GM23338 (cell line): ENCODE data around the gene SLC12A7. TPM values are rescaled to one million over a fixed set of nuclear protein-coding genes. Genes with fewer than 3 reads are reported as not detected.

ENCODE experiments used
- ATAC-seq: fragments of 200-7000 bp; cut with Tn5 transposase; 3 replicates; pipeline ENCODE4 v1.9.1; 2020
- DNase-seq: peaks from one replicate; pipeline ENCODE4 v3.0.0-alpha.2; 2015; ENCODE audit warnings: low spot score
- H2AFZ ChIP-seq: fragments of 200-600 bp; sonication (generic); 2 replicates; pipeline ENCODE4 v1.8.0; 2016; ENCODE audit warnings: antibody characterized with exemption, mild to moderate bottlenecking, moderate library complexity
- H3F3A ChIP-seq: fragments of 200-600 bp; sonication (generic); replicated peaks from 2 replicates; pipeline ENCODE4 v1.8.0; 2017; ENCODE audit warnings: antibody characterized with exemption, mixed run types, low read depth
- H3K27ac ChIP-seq: fragments of 200-600 bp; sonication (generic); 2 replicates; pipeline ENCODE4 v1.6.1; 2016; ENCODE audit warnings: low read depth
- H3K27me3 ChIP-seq: fragments of 200-600 bp; sonication (generic); 2 replicates; pipeline ENCODE4 v1.8.0; 2016; ENCODE audit warnings: mild to moderate bottlenecking, mixed run types, moderate library complexity; ENCODE audit not compliant: insufficient read depth
- H3K36me3 ChIP-seq: fragments of 200-600 bp; sonication (generic); 2 replicates; pipeline ENCODE4 v1.8.0; 2016; ENCODE audit warnings: mild to moderate bottlenecking; ENCODE audit not compliant: insufficient read depth
- H3K4me1 ChIP-seq: fragments of 200-600 bp; sonication (generic); 2 replicates; pipeline ENCODE4 v1.8.0; 2016; ENCODE audit warnings: mild to moderate bottlenecking, moderate library complexity; ENCODE audit not compliant: insufficient read depth
- H3K4me2 ChIP-seq: fragments of 200-600 bp; sonication (generic); 2 replicates; pipeline ENCODE4 v1.7.1; 2017; ENCODE audit warnings: mixed run types
- H3K4me3 ChIP-seq: fragments of 200-600 bp; sonication (generic); 2 replicates; pipeline ENCODE4 v1.6.1; 2016; ENCODE audit warnings: mixed run types
- H3K79me2 ChIP-seq: fragments of 200-600 bp; sonication (generic); replicated peaks from 2 replicates; pipeline ENCODE4 v1.8.0; 2017; ENCODE audit warnings: mild to moderate bottlenecking; ENCODE audit not compliant: insufficient read depth
- H3K9me2 ChIP-seq: fragments of 200-600 bp; sonication (generic); 2 replicates; pipeline ENCODE4 v1.8.0; 2017; ENCODE audit not compliant: insufficient read depth
- H4K20me1 ChIP-seq: fragments of 200-600 bp; sonication (generic); replicated peaks from 2 replicates; pipeline ENCODE4 v1.8.0; 2017; ENCODE audit warnings: mild to moderate bottlenecking; ENCODE audit not compliant: insufficient read depth
- H3K27ac Mint-ChIP-seq: 2 replicates; pipeline ENCODE4 v1.8.0; 2020; ENCODE audit warnings: inconsistent platforms, mild to moderate bottlenecking, moderate library complexity, mixed read lengths
- H3K27me3 Mint-ChIP-seq: 3 replicates; pipeline ENCODE4 v1.8.0; 2022; ENCODE audit warnings: low read depth, mild to moderate bottlenecking, moderate library complexity, mixed read lengths, inconsistent platforms; ENCODE audit not compliant: insufficient read depth, poor library complexity
- H3K36me3 Mint-ChIP-seq: 3 replicates; pipeline ENCODE4 v1.8.0; 2021; ENCODE audit warnings: low read depth, mild to moderate bottlenecking, inconsistent platforms, moderate library complexity, mixed read lengths
- H3K4me1 Mint-ChIP-seq: 3 replicates; pipeline ENCODE4 v1.8.0; 2020; ENCODE audit warnings: mild to moderate bottlenecking, inconsistent platforms, mixed read lengths
- H3K4me3 Mint-ChIP-seq: 3 replicates; pipeline ENCODE4 v1.8.0; 2021; ENCODE audit warnings: moderate library complexity, mild to moderate bottlenecking, inconsistent platforms, mixed read lengths
- H3K9me3 Mint-ChIP-seq: 3 replicates; pipeline ENCODE4 v1.8.0; 2020; ENCODE audit warnings: moderate library complexity, mild to moderate bottlenecking, inconsistent platforms, mixed read lengths
- CREB1 ChIP-seq: fragments of 250-450 bp; sonication (Bioruptor Pico); IDR thresholded peaks from 2 replicates; pipeline ENCODE4 v1.5.0; 2020; ENCODE audit warnings: low read depth, mild to moderate bottlenecking, moderate library complexity
- EZH2 ChIP-seq: fragments of 200-600 bp; sonication (generic); IDR thresholded peaks from one replicate; pipeline ENCODE4 v1.8.0; 2017; ENCODE audit warnings: antibody characterized with exemption, mild to moderate bottlenecking, low read depth; ENCODE audit not compliant: unreplicated experiment
- EZH2phosphoT487 ChIP-seq: fragments of 200-600 bp; sonication (generic); IDR thresholded peaks from one replicate; pipeline ENCODE4 v1.8.1; 2018; ENCODE audit warnings: antibody characterized with exemption; ENCODE audit not compliant: unreplicated experiment
- JUNB ChIP-seq: IDR thresholded peaks from one replicate; pipeline ENCODE4 v1.6.1; 2016; ENCODE audit warnings: antibody characterized with exemption; ENCODE audit not compliant: unreplicated experiment
- POLR2AphosphoS5 ChIP-seq: IDR thresholded peaks from 2 replicates; pipeline ENCODE4 v1.6.1; 2016; ENCODE audit warnings: antibody characterized with exemption, low read depth
- STAT1 ChIP-seq: IDR thresholded peaks from one replicate; pipeline ENCODE4 v1.6.1; 2016; ENCODE audit warnings: antibody characterized with exemption; ENCODE audit not compliant: unreplicated experiment
- ZNF331 ChIP-seq: fragments of 250-450 bp; sonication (Bioruptor Pico); IDR thresholded peaks from 2 replicates; pipeline ENCODE4 v1.5.0; 2020; ENCODE audit warnings: low read depth, mild to moderate bottlenecking, moderate library complexity
- polyA plus RNA-seq: library from polyadenylated mRNA; unstranded; fragments of >200 nt; fragmentation: Nextera tagmentation; extraction: Ambion mirVana; gene quantifications from 2 replicates; pipeline ENCODE4 v1.2.1, GENCODE V29; 2016
- total RNA-seq: library from RNA; depleted of rRNA; stranded (reverse); fragments of >200 nt; shearing (Covaris generic); gene quantifications from 2 replicates; pipeline ENCODE4 v1.2.3, GENCODE V29; 2014
- TF ChIP-seq, protein P1 (sequence below): IDR thresholded peaks from 2 replicates; pipeline ENCODE4 v1.6.1; 2016; ENCODE audit warnings: antibody characterized with exemption
- TF ChIP-seq, protein P2 (sequence below): IDR thresholded peaks from one replicate; pipeline ENCODE4 v1.6.1; 2018; ENCODE audit warnings: antibody characterized with exemption; ENCODE audit not compliant: unreplicated experiment

The SLC12A7 gene
- total and polyA plus RNA-seq, 2 experiments from 2014 or later, result 7.4 to 32.2 TPM

DNA sequence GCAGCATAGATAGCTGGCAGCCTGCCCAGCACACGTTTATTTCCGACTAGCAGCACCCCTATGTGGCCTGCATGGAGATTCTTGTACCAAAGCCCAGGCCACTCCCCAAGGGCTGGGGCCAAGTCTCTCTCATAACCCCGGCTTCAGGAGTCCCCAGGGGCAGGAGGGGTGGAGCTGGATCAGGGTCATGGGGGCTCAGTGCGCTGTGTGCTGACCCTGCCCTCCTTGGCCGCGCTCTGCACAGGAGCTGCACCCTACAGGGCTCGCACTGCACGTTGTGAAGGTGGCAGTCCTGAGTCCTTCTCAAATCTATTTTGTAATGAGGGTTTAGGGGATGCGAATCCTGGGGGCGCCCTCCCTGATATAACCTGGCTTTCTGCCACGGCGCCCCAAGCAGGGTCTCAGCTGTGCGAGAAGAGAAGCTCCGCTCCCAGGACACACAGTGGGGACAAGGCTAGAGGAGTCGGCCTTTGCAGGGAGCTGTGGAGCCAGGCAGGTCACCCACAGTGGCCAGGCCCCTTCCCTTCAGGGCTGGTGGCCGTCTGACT lies 74.7 kb downstream of the SLC12A7 start (continued):
- TF ChIP-seq, protein P1, sequence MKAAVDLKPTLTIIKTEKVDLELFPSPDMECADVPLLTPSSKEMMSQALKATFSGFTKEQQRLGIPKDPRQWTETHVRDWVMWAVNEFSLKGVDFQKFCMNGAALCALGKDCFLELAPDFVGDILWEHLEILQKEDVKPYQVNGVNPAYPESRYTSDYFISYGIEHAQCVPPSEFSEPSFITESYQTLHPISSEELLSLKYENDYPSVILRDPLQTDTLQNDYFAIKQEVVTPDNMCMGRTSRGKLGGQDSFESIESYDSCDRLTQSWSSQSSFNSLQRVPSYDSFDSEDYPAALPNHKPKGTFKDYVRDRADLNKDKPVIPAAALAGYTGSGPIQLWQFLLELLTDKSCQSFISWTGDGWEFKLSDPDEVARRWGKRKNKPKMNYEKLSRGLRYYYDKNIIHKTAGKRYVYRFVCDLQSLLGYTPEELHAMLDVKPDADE, result no peak
- TF ChIP-seq CREB1, result no peak
- TF ChIP-seq, protein P2, sequence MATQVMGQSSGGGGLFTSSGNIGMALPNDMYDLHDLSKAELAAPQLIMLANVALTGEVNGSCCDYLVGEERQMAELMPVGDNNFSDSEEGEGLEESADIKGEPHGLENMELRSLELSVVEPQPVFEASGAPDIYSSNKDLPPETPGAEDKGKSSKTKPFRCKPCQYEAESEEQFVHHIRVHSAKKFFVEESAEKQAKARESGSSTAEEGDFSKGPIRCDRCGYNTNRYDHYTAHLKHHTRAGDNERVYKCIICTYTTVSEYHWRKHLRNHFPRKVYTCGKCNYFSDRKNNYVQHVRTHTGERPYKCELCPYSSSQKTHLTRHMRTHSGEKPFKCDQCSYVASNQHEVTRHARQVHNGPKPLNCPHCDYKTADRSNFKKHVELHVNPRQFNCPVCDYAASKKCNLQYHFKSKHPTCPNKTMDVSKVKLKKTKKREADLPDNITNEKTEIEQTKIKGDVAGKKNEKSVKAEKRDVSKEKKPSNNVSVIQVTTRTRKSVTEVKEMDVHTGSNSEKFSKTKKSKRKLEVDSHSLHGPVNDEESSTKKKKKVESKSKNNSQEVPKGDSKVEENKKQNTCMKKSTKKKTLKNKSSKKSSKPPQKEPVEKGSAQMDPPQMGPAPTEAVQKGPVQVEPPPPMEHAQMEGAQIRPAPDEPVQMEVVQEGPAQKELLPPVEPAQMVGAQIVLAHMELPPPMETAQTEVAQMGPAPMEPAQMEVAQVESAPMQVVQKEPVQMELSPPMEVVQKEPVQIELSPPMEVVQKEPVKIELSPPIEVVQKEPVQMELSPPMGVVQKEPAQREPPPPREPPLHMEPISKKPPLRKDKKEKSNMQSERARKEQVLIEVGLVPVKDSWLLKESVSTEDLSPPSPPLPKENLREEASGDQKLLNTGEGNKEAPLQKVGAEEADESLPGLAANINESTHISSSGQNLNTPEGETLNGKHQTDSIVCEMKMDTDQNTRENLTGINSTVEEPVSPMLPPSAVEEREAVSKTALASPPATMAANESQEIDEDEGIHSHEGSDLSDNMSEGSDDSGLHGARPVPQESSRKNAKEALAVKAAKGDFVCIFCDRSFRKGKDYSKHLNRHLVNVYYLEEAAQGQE, result no peak
- no peak for TF ChIP-seq EZH2
- no peak for TF ChIP-seq EZH2phosphoT487
- no peak for TF ChIP-seq POLR2AphosphoS5
- no peak for TF ChIP-seq ZNF331

DNA sequence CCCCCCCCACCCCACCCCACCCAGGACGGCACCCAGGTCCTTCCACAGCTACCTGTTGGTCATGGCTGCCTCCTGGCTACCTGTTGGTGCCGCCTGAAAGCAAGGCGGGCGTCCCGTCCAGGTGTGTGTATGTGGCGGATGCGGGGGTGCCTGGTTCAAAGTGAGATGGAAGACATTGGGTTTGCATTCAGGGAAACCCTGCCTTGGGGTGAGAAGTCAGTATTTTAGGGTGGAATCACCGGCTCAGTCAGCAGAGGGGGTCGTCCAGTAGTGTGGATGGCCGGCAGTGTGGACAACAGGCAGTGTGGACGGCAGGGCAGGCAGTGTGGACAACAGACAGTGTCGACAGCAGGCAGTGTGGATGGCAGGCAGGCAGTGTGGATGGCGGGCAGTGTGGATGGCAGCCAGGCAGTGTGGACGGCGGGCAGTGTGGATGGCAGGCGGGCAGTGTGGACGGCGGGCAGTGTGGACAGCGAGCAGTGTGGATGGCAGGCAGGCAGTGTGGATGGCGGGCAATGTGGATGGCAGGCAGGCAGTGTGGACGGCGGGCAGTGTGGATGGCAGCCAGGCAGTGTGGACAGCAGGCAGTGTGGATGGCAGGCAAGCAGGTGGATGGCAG lies 75.2 kb downstream of the SLC12A7 start:
- TF ChIP-seq ZNF331 (no peak), JUNB (no peak), STAT1 (no peak)
- H3K27ac ChIP-seq, result no peak overlapping the region
- H3K4me1 ChIP-seq, result no peaks in the 10 kb centered on the region
- peaks cover 5% of the 10 kb centered on the region for H3K27me3 Mint-ChIP-seq
- no peaks in the 10 kb centered on the region for H3K27me3 ChIP-seq
- no peak overlapping the region for H3K4me3 ChIP-seq
- no peak overlapping the region for H3K4me2 ChIP-seq
- H3K4me3 Mint-ChIP-seq, result no peak overlapping the region; the same call in 2 of the 3 replicates
- ATAC-seq (no peak), DNase-seq (no peak)
- no peak overlapping the region; the same call in 1 of the 2 replicates for H3K27ac Mint-ChIP-seq
- no peaks in the 10 kb centered on the region for H3F3A ChIP-seq
- no peaks in the 10 kb centered on the region for H3K36me3 ChIP-seq
- H3K4me1 Mint-ChIP-seq, result peaks cover 3% of the 10 kb centered on the region; the same call in 2 of the 3 replicates
- peaks cover 24% of the 10 kb centered on the region for H3K9me3 Mint-ChIP-seq
- no peaks in the 10 kb centered on the region for H4K20me1 ChIP-seq
- H3K9me2 ChIP-seq, result no peaks in the 10 kb centered on the region
- H2AFZ ChIP-seq, result no peak overlapping the region
- no peaks in the 10 kb centered on the region for H3K79me2 ChIP-seq
- H3K36me3 Mint-ChIP-seq, result peaks cover 22% of the 10 kb centered on the region
